Measurements from ENCODE around the gene GREM2. TPM values are rescaled to one million over a fixed set of nuclear protein-coding genes. Genes with fewer than 3 reads are reported as not detected.

GREM2 gene
- total RNA-seq, 1 donor from 2014 or later, result 4.2 TPM

GRCh38 chr1:240441669-240442068 is 170.3 kb downstream of the GREM2 start:
- Mint-ChIP-seq H3K4me3 (no peak overlapping the region), H3K27me3 (no peaks in the 10 kb centered on the region), H3K9me3 (no peaks in the 10 kb centered on the region), H3K36me3 (no peaks in the 10 kb centered on the region), H3K27ac (no peak overlapping the region), H3K4me1 (ENCODE audit: unreplicated experiment) (no peaks in the 10 kb centered on the region)
- no peak for DNase-seq (ENCODE audit: extremely low spot score, unreplicated experiment)
- no peak for TF ChIP-seq CTCF (conservative IDR thresholded peaks at IDR 0.05)

Measured in type B pancreatic cell (in vitro differentiated cells).